HG03025 (cell line): ENCODE measurements around the gene SPAG16.

ENCODE experiments used
- ATAC-seq: cut with Tn5 transposase; IDR thresholded peaks from one replicate; pipeline ENCODE4 v1.9.1; 2021; ENCODE audit warnings: mild to moderate bottlenecking, moderate library complexity; ENCODE audit not compliant: unreplicated experiment, low FRiP score

The SPAG16 gene

GRCh38 chr2:213537579-213537978 is 253.3 kb downstream of the SPAG16 start:
- ATAC-seq = peak; percentile 91

DNA sequence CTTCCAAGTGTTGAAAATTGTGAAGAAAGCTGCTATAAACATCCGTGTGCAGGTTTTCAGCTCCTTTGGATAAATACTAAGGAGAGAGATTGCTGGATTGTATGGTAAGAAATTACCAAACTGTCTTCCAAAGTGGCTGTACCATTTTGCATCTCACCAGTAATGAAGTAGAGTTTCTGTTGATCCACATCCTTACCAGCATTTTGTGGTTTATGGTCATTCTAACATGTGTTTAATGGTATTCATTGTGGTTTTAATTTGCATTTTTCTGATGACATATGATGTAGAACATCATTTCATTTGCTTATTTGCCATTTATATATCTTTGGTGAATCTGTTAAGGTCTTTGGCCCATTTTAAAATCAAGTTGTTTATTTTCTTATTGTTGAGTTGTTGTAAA is 260.7 kb downstream of the SPAG16 start:
- ATAC-seq = no peak

DNA sequence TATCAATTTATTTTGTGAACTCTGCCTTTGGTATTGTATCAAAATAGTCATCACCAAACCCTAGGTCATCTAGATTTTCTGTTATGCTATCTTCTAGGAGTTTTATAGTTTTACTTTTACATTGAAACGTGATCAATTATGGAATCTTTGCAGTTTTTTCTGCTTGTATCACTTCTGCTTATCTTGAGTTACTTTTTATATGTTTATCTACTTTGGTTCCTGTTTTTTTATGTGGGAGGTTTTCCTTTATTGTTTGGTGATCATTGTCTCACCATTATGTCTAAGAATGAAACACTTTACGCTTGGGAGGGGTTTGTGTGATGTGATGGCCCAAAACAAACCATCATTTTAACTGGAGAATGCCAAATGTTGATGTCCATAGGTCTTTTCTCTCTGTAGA is 261.2 kb downstream of the SPAG16 start:
- no peak for ATAC-seq

DNA sequence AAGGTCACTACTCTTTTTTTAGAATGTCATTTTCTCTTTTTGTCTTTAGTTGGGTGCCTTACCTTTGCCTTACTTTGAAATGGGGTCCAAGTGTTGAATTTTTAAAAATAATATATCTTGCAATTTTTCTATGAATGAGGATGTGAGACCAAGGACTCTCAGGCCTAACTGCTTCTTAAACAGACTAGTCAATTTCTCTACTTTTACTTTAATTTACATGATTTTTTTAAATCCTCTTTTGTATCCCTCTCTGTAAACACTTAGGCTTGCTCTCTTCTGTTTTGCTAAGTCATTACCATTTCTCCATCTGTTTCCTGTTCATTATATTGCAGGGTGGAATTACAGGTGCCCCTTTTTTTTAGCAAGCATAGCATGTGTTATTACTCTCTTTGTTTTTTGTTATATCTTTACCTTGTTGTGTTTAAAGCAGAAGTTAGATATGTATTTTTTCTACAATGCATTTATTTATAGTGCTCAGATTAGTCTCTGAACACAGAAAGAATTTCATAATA is 261.8 kb downstream of the SPAG16 start:
- ATAC-seq = no peak

DNA sequence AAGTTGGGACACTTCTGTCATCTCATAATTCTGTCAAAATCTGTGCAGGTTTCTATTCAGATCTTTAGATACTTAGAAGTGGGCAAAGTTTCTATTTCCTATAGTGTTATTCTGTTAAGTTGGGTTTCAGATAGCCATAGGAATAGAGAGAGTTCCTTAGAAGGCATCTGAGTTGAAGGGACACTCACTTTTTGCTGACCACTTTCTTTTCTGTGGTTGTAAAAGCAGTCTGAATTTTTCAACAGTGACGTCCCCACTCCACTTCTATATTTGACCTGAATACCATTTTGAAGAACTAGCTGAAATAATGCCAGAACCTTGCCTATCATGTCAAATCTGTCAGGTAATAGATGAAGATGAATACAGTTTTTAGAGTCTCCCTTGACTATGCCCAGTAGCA is 267.3 kb downstream of the SPAG16 start:
- ATAC-seq = no peak

- ATAC-seq = no peak
Measured at GRCh38 chr2:213559053-213559452, 274.8 kb downstream of the SPAG16 start.

DNA sequence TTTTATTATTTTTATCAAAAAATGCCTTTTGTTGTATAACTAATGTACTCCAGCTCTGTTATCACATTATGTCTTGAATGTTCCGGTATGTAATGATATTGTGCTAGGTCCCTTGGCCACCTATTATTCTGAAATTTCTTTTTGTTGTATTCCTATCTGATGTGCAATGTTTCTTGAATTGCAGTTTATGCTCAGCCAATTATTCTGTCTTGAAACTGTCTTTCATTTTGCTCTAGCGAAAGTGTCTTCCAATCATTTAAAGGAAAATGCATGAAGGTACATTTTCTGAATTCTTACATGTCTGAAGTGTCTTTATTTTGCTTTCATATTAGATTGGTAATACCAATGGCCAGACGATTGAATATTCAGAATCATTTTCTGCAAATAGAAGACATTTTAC is 277.5 kb downstream of the SPAG16 start:
- no peak for ATAC-seq

DNA sequence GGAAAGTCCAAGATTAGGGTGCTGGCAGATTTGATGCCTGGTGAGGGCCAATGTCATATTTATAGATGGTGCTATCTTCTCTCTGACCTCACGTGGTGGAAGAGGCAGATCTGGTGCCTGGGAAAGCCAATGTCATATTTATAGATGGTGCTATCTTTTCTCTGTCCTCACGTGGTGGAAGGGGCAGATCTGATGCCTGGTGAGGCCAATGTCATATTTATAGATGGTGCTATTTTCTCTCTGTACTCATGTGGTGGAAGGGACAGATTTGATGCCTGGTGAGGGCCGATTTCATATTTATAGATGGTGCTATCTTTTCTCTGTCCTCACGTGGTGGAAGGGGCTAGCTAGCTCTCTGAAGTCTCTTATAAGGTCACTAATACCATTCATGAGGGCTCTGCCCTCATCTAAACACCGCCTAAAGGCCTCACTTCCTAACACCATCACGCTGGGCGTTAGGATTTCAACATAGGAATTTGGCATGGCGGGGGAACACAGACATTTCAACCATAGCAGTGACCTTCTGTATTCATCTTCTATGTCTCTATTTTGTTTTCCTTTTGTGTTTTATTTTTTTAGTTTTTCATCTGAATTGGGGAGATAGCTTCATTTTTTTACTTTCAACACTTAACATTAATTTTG is 278.4 kb downstream of the SPAG16 start:
- ATAC-seq = no peak

DNA sequence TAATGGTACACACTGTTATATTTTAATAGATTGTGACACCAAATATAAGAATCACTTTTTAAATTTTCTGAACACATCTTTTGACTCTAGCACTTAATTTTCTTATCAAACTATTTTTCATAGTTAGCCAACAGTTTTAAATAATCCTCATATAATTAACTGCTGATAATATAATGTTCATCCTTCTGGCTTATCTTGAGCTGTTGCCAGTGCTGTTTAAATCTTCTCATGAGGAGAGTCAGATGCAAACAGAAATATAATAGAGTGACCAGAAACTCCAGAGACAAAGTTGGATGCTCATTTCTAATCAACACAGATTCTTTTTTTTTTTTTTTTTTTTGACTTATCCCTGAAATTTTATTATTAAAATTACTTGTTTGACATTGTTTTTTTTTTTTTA is 282.6 kb downstream of the SPAG16 start:
- no peak for ATAC-seq

DNA sequence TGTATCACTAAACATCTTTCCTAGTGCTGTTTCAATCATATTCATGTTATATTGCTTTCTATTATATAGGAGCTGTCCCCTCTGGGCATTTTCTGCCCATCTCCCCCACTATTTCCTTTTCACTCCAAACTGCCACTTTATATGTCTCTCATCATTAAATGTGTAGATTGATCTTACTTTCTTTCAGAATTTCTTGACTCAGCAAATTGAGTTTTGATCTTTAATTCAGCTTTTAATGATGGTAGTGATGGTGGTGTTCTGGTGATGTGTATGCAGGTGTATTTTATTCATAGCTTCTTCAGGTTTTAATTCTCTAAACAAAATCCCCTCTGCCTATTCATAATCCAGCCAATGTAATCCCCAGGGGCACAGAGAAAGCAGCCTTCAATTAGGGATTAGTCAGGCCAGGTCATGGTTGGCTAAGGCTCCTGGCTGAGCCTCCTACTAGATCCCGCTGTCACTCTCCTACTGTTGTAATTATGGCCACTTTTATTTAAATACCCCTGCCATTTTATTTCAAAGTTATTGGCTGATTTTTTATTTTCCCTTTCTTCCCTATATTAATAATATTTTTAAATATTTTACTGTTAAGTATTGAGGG is 325.4 kb downstream of the SPAG16 start:
- no peak for ATAC-seq

DNA sequence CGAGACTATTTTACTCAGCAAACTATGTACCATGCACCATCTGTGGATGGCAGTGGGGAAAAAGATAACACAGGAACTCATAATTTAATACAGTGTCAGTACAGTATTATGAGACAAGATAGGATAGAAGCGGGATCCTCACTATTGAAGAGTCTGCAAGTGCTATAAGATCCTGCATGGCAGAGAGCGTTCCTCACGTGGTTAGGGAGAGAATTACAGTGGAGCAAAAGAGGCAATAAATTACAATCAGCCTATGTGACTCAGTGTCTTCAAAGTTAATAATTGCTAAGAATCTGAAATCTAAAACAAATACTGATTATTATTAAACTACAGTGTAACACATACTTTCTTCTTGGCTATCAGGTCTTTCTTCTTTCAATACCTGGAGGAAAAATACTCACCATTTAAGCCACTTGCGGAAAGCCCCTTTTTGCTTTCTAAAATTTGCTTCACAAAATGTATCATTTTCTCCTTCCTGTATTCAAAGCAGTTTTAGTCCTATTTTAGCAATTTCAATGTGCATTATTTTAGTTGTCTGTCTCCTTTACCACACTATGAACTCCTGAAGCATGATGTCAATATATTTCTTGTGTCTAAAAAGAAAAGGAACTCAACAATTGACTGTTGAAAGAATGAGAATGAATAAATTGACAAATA is 342.9 kb downstream of the SPAG16 start:
- peak; percentile 50 for ATAC-seq

GRCh38 chr2:213627835-213628460 is 343.7 kb downstream of the SPAG16 start:
- no peak for ATAC-seq

GRCh38 chr2:213640738-213641425 is 356.6 kb downstream of the SPAG16 start:
- no peak for ATAC-seq

- ATAC-seq = no peak
Measured at GRCh38 chr2:213644926-213645325, 360.7 kb downstream of the SPAG16 start.

GRCh38 chr2:213649176-213649575 is 364.9 kb downstream of the SPAG16 start:
- no peak for ATAC-seq

DNA sequence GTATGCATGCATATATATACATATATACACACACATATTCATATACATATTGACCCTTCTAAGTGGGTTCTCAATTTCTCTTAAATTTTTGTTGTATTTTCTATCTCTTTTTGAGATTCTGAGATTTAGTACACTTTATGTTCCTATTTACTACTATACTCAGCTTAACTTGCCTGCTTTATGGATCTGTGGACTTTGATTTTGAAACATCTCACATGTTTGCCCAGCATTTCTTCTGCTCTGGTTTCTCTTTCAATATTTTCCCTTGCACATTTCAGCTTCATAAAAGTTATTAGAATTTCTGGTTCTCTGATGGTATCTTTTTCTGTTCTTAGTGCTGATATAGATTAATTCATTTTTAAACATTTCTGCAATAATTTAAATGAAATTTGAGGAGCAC is 380.6 kb downstream of the SPAG16 start:
- ATAC-seq = no peak

- ATAC-seq = no peak
Measured at GRCh38 chr2:213669657-213670056, 385.4 kb downstream of the SPAG16 start.

GRCh38 chr2:213678437-213679218 is 394.4 kb downstream of the SPAG16 start:
- ATAC-seq = peak; percentile 77

DNA sequence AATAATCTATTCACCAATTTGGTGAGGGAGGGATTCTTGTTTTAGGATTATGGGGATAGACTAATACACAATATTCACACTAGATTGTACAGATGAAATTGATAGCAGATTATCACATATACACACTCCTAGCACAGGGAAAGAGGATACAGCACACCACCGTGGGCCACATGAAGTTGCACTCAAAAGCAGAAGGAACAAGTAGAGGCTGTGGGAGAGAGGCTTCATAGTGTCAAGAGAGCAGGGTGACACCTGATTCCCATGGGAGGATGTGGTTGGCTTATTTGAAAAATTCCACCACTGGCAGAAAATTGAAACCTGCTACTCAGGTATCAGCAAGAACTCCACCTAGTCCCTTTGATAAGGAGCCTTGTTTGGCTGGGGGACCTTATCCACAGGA is 395.6 kb downstream of the SPAG16 start:
- no peak for ATAC-seq

GRCh38 chr2:213682276-213682675 is 398.0 kb downstream of the SPAG16 start:
- no peak for ATAC-seq
